ENCODE measurements around the gene ZSWIM5.

The ZSWIM5 gene

GRCh38 chr1:45057542-45057941 lies 148.9 kb downstream of the ZSWIM5 start (continued):
- TF ChIP-seq MEIS1 (CRISPR knock-in tag; IDR thresholded peaks at IDR 0.05; ENCODE audit: borderline replicate concordance) (no peak), KLF1 (tag by site-specific recombination; IDR thresholded peaks at IDR 0.05) (no peak), HOXD13 (CRISPR knock-in tag; IDR thresholded peaks at IDR 0.05; ENCODE audit: borderline replicate concordance) (no peak), KLF10 (tag by site-specific recombination; IDR thresholded peaks at IDR 0.05) (no peak), ZNF518A (tag by site-specific recombination; conservative IDR thresholded peaks at IDR 0.05; ENCODE audit: low read depth) (no peak), EGR2 (tag by site-specific recombination; IDR thresholded peaks at IDR 0.05; ENCODE audit: low read depth) (no peak), ZNF350 (tag by site-specific recombination; IDR thresholded peaks at IDR 0.05) (no peak), ZNF660 (tag by site-specific recombination; IDR thresholded peaks at IDR 0.05) (no peak), ZNF558 (tag by site-specific recombination; IDR thresholded peaks at IDR 0.05) (no peak), ZNF280D (tag by site-specific recombination; IDR thresholded peaks at IDR 0.05) (no peak), ZNF596 (tag by site-specific recombination; IDR thresholded peaks at IDR 0.05) (no peak), ZNF398 (tag by site-specific recombination; IDR thresholded peaks at IDR 0.05) (no peak), ZNF132 (tag by site-specific recombination; IDR thresholded peaks at IDR 0.05; ENCODE audit: borderline replicate concordance) (no peak)

GRCh38 chr1:45051005-45051772 lies 155.2 kb downstream of the ZSWIM5 start:
- Histone ChIP-seq H3K36me3 (ENCODE audit: control insufficient read depth in 2 of 2, insufficient read depth in 1 of 2, low read length in 2 of 2) (peaks cover 0 to 6% of the 10 kb centered on the region in 2 experiments; a peak in 1 of 3 replicates), H3K27ac (ENCODE audit: extremely low read depth, low read depth, low read length) (no peak overlapping the region), H3K4me3 (ENCODE audit: low read depth, low read length) (no peak overlapping the region), H3K4me1 (ENCODE audit: control insufficient read depth, insufficient read depth, low read length) (no peaks in the 10 kb centered on the region; the same call in 1 of the 2 replicates), H3K9me3 (ENCODE audit: control insufficient read depth, insufficient read depth, low read depth, low read length) (no peaks in the 10 kb centered on the region)
- POLR2A ChIA-PET, result no interaction called here
- no peak for TF ChIP-seq ZNF555 (tag by site-specific recombination; conservative IDR thresholded peaks at IDR 0.05)
- TF ChIP-seq ZNF37A (tag by site-specific recombination; IDR thresholded peaks at IDR 0.05), result no peak
- no peak for TF ChIP-seq ZNF513 (tag by site-specific recombination; IDR thresholded peaks at IDR 0.05)
- no peak for TF ChIP-seq OVOL3 (tag by site-specific recombination; IDR thresholded peaks at IDR 0.05)
- no peak for TF ChIP-seq ELK4 (IDR thresholded peaks at IDR 0.05; ENCODE audit: borderline replicate concordance, low read depth, low read length)
- no peak for TF ChIP-seq KLF10 (tag by site-specific recombination; IDR thresholded peaks at IDR 0.05)
- no peak for TF ChIP-seq WT1 (tag by site-specific recombination; IDR thresholded peaks at IDR 0.05)
- TF ChIP-seq GLIS2 (tag by site-specific recombination; IDR thresholded peaks at IDR 0.05), result no peak
- no peak for TF ChIP-seq HOXC10 (CRISPR knock-in tag; IDR thresholded peaks at IDR 0.05)
- no peak for TF ChIP-seq ZFHX2 (tag by site-specific recombination; conservative IDR thresholded peaks at IDR 0.05)
- CTCF ChIA-PET, result interaction anchor here (0.6 kb wide), 2 partner anchors 10 to 309 kb away, joined by 3 read pairs; no protein-coding TSS in a partner anchor

Measured in HEK293 (cell line).